EH (cell line): ENCODE data around the gene VLDLR.
"Not testable (repeated sequence)": the region's sequence is repeated elsewhere in the genome, so short reads cannot be mapped to it uniquely, and the experiment has no call there.

Experiments used
- DNase-seq: peaks from one replicate; pipeline ENCODE4 v3.0.0-alpha.2; 2015; ENCODE audit warnings: low read depth

The VLDLR gene

GRCh38 chr9:2663461-2664173 is 42.0 kb downstream of the VLDLR start:
- no peak for DNase-seq

- DNase-seq = no peak
Measured at GRCh38 chr9:2664174-2665065, 42.8 kb downstream of the VLDLR start.

- no peak for DNase-seq
Measured at GRCh38 chr9:2666569-2666968, 45.0 kb downstream of the VLDLR start.

GRCh38 chr9:2673161-2673560 is 51.6 kb downstream of the VLDLR start:
- DNase-seq = no peak

GRCh38 chr9:2674141-2674824 is 52.7 kb downstream of the VLDLR start:
- no peak for DNase-seq

GRCh38 chr9:2675834-2676233 is 54.2 kb downstream of the VLDLR start:
- DNase-seq = no peak

GRCh38 chr9:2676466-2676865 is 54.9 kb downstream of the VLDLR start:
- no peak for DNase-seq

- no peak for DNase-seq
Measured at GRCh38 chr9:2677915-2678889, 56.6 kb downstream of the VLDLR start.

- DNase-seq = no peak
Measured at GRCh38 chr9:2679011-2679410, 57.4 kb downstream of the VLDLR start.

- no peak for DNase-seq
Measured at GRCh38 chr9:2681981-2682380, 60.4 kb downstream of the VLDLR start.

GRCh38 chr9:2686911-2687310 is 65.3 kb downstream of the VLDLR start:
- DNase-seq = no peak

GRCh38 chr9:2688636-2689035 is 67.0 kb downstream of the VLDLR start:
- DNase-seq = no peak

- DNase-seq = no peak
Measured at GRCh38 chr9:2691212-2691611, 69.6 kb downstream of the VLDLR start.

GRCh38 chr9:2691626-2692025 is 70.0 kb downstream of the VLDLR start:
- peak; percentile 14 for DNase-seq

- DNase-seq = no peak
Measured at GRCh38 chr9:2693056-2693455, 71.5 kb downstream of the VLDLR start.

- DNase-seq = no peak
Measured at GRCh38 chr9:2697492-2697891, 75.9 kb downstream of the VLDLR start.

GRCh38 chr9:2700398-2700797 is 78.8 kb downstream of the VLDLR start:
- peak; percentile 7 for DNase-seq

GRCh38 chr9:2700909-2701550 is 79.4 kb downstream of the VLDLR start:
- no peak for DNase-seq

GRCh38 chr9:2704504-2704903 is 82.9 kb downstream of the VLDLR start:
- no peak for DNase-seq

GRCh38 chr9:2707256-2707655 is 85.7 kb downstream of the VLDLR start:
- not testable (repeated sequence) for DNase-seq
